ENCODE measurements around the gene JADE1.

The JADE1 gene

DNA sequence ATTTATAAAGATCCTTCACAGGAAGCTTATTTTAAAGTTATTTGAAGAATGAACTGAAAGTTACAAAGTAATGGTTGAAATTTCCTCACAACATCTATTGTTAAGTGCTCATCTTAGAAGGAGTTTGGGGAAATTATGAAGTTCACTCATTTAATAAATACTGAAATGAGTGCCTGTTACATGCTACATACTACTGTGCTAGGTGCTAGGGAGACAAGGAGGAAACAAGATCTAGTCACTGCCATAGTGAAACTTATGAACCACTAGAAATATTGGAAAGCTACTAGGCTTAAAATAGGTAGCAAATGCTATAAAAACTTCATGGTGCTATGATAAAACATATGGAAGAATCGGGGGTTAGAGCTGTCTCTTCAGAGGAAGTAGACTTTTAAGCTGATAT, 97.1 kb downstream of the JADE1 start:
- no peak for DNase-seq (ENCODE audit: low spot score)
- Mint-ChIP-seq H3K27me3 (ENCODE audit: low read depth) (no peaks in the 10 kb centered on the region), H3K4me1 (ENCODE audit: low read depth) (no peaks in the 10 kb centered on the region), H3K9me3 (no peaks in the 10 kb centered on the region), H3K27ac (no peak overlapping the region), H3K4me3 (no peak overlapping the region), H3K36me3 (ENCODE audit: low read depth) (peaks cover 1% of the 10 kb centered on the region)

- H3K27ac Mint-ChIP-seq: no peak overlapping the region
- H3K9me3 Mint-ChIP-seq: no peaks in the 10 kb centered on the region
- no peak for DNase-seq (ENCODE audit: low spot score)
- no peaks in the 10 kb centered on the region for H3K27me3 Mint-ChIP-seq (ENCODE audit: low read depth)
- H3K36me3 Mint-ChIP-seq (ENCODE audit: low read depth): peaks cover 1% of the 10 kb centered on the region
- no peaks in the 10 kb centered on the region for H3K4me1 Mint-ChIP-seq (ENCODE audit: low read depth)
- no peak overlapping the region for H3K4me3 Mint-ChIP-seq
Measured at GRCh38 chr4:128907981-128908380, 98.5 kb downstream of the JADE1 start.

DNA sequence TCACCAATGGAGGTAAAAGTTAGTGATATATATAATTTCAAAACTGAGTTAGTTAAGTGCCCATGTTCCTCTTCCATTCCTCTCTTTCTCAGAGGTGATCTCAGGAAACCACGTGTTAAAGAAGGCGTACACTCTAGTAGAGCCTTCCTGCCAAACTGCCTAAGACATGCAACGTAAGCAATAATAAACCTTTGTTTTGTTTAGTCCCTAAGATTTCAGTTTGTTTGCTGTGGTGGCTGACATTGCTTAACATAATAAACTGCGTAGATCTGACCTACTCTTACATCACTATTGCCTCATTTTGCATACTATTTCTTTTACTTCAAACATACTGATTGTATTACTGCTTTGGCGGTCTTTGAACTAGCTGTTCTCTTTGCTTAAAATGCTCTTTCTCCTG, 99.2 kb downstream of the JADE1 start:
- peaks cover 1% of the 10 kb centered on the region for H3K36me3 Mint-ChIP-seq (ENCODE audit: low read depth)
- H3K4me3 Mint-ChIP-seq: no peak overlapping the region
- no peaks in the 10 kb centered on the region for H3K9me3 Mint-ChIP-seq
- H3K27ac Mint-ChIP-seq: no peak overlapping the region
- no peak for DNase-seq (ENCODE audit: low spot score)
- H3K27me3 Mint-ChIP-seq (ENCODE audit: low read depth): no peaks in the 10 kb centered on the region
- no peaks in the 10 kb centered on the region for H3K4me1 Mint-ChIP-seq (ENCODE audit: low read depth)

GRCh38 chr4:128913228-128913627, 103.7 kb downstream of the JADE1 start:
- DNase-seq (ENCODE audit: low spot score): no peak
- peaks cover 3% of the 10 kb centered on the region for H3K36me3 Mint-ChIP-seq (ENCODE audit: low read depth)
- no peaks in the 10 kb centered on the region for H3K27me3 Mint-ChIP-seq (ENCODE audit: low read depth)
- H3K27ac Mint-ChIP-seq: no peak overlapping the region
- no peaks in the 10 kb centered on the region for H3K9me3 Mint-ChIP-seq
- no peak overlapping the region for H3K4me3 Mint-ChIP-seq
- peaks cover 12% of the 10 kb centered on the region for H3K4me1 Mint-ChIP-seq (ENCODE audit: low read depth)

DNA sequence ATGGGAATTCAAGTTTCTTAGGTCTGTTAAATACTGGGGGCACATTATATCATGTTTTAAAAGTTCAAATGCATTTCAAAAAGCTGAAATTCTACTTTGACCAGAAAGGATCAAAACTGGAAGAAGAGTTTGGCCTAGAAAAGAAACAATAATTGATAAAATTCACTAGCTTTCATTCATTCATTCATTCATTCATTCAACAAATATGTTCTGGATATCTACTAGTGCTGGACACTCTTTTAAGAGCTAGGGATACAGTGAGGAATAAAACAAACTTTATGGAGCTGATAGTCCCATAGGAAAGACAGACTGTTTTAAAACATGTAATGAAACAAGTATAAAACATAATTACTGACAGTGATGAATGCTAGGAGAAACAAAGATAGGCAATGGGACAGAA, 106.0 kb downstream of the JADE1 start:
- Mint-ChIP-seq H3K9me3 (no peaks in the 10 kb centered on the region), H3K27me3 (ENCODE audit: low read depth) (no peaks in the 10 kb centered on the region), H3K4me1 (ENCODE audit: low read depth) (peaks cover 26% of the 10 kb centered on the region), H3K27ac (no peak overlapping the region), H3K4me3 (no peak overlapping the region), H3K36me3 (ENCODE audit: low read depth) (peaks cover 14% of the 10 kb centered on the region)
- DNase-seq (ENCODE audit: low spot score): no peak

DNA sequence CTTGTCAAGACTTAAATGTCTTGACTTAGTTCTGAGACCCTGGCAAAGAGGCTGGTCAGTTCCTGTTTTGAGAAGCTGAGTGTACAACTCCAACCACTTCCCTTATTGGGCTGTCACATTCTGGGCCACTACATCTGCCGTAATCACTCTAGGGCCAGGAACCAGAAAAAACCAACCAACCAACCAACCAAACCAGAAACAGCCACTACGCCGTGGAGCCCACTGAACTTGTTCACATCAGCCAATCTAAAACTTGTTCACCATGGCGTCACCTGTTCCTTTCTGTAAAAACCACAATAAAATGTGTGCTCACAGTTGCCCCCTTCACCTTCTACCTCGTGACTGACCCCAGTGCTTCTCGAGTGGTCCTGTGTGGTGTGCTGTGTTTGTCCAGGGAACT, 107.3 kb downstream of the JADE1 start:
- no peak overlapping the region for H3K4me3 Mint-ChIP-seq
- H3K27ac Mint-ChIP-seq: no peak overlapping the region
- no peaks in the 10 kb centered on the region for H3K27me3 Mint-ChIP-seq (ENCODE audit: low read depth)
- DNase-seq (ENCODE audit: low spot score): no peak
- H3K9me3 Mint-ChIP-seq: no peaks in the 10 kb centered on the region
- H3K36me3 Mint-ChIP-seq (ENCODE audit: low read depth): peaks cover 16% of the 10 kb centered on the region
- peaks cover 34% of the 10 kb centered on the region for H3K4me1 Mint-ChIP-seq (ENCODE audit: low read depth)

GRCh38 chr4:128917781-128918180, 108.3 kb downstream of the JADE1 start:
- Mint-ChIP-seq H3K4me1 (ENCODE audit: low read depth) (peaks cover 34% of the 10 kb centered on the region), H3K36me3 (ENCODE audit: low read depth) (peaks cover 19% of the 10 kb centered on the region), H3K9me3 (no peaks in the 10 kb centered on the region), H3K27ac (peak overlapping the region; percentile 9), H3K27me3 (ENCODE audit: low read depth) (no peaks in the 10 kb centered on the region), H3K4me3 (peak overlapping the region; percentile 5)
- peak; percentile 5 for DNase-seq (ENCODE audit: low spot score)

- H3K4me3 Mint-ChIP-seq: no peak overlapping the region
- H3K9me3 Mint-ChIP-seq: peaks cover 7% of the 10 kb centered on the region
- no peaks in the 10 kb centered on the region for H3K27me3 Mint-ChIP-seq (ENCODE audit: low read depth)
- no peak overlapping the region for H3K27ac Mint-ChIP-seq
- H3K36me3 Mint-ChIP-seq (ENCODE audit: low read depth): peaks cover 33% of the 10 kb centered on the region
- peaks cover 34% of the 10 kb centered on the region for H3K4me1 Mint-ChIP-seq (ENCODE audit: low read depth)
- no peak for DNase-seq (ENCODE audit: low spot score)
Measured at GRCh38 chr4:128921954-128922353, 112.5 kb downstream of the JADE1 start.

Data from T-helper 2 cell treated with Interferon-gamma antibody and Interleukin-4, amounts not matched to agents 5 μg/mL and 100 μg/mL, for 36 hours (primary cell).